Measurements from ENCODE around the gene SERPING1. TPM values are rescaled to one million over a fixed set of nuclear protein-coding genes. Genes with fewer than 3 reads are reported as not detected.
A peak's percentile ranks its signal among the peaks of the same experiment; 100 is the strongest.

The SERPING1 gene
- polyA plus RNA-seq (2013, experiment 1 of 2) = 52.6 TPM
- 71.0 TPM for polyA plus RNA-seq (2013, experiment 2 of 2)

- no peaks in the 10 kb centered on the region for H3K9me3 ChIP-seq (ENCODE audit: insufficient read depth, low read depth, low read length)
- H3K27ac ChIP-seq (ENCODE audit: low read depth, low read length) = peak within 1 kb of the TSS; percentile 90
- H3K4me1 ChIP-seq (ENCODE audit: insufficient read depth, low read length) = peaks cover 19% of the 10 kb centered on the region
- 3% methylated on average over 10 of the region's 10 CpGs for WGBS
- H3K27me3 ChIP-seq (ENCODE audit: insufficient read depth, low read length) = no peaks in the 10 kb centered on the region
- H3K36me3 ChIP-seq (ENCODE audit: insufficient read depth, low read length) = peaks cover 14% of the 10 kb centered on the region
- H3K9ac ChIP-seq (ENCODE audit: low read depth, low read length) = peak within 1 kb of the TSS; percentile 73
- H3K4me3 ChIP-seq (ENCODE audit: low read length) = peak within 1 kb of the TSS; percentile 56
These were observed at the start of gene SERPING1 for GRCh38 chr11:57597461-57597915. Gene SERPING1, plus strand, starts transcription at chr11:57597685. Its CDS starts 586 bp downstream, at chr11:57598271.

DNA sequence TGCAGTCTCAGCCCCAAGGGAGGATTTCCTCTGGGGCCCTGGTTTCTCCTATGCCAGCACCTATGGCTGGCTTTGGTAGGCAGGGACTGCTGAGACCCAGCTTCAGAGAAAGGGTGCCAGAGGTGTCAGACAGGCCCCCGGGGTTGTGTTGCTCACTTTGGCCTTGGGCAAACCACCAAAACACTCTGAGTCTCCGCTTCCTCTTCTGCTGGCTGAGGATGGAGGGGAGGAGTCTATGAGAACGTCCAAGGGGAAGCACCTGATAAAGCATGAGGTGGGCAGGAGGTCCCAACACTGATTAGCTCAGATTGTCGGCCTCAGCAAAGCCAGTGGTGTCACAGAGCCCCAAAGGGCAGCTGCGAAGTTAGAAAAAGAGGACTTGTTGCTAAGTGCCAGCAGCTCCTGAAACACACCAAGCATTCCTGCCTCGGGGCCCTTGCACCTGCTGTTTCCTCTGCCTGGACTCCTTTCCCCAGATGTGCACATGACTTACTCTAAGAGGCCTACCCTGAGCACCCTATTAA is 49.6 kb upstream of the SERPING1 start:
- Histone ChIP-seq H3K36me3 (ENCODE audit: insufficient read depth, low read length) (peaks cover 33% of the 10 kb centered on the region), H3K4me1 (ENCODE audit: insufficient read depth, low read length) (peaks cover 9% of the 10 kb centered on the region), H3K27me3 (ENCODE audit: insufficient read depth, low read length) (no peaks in the 10 kb centered on the region; the same call in 1 of the 2 replicates), H3K9me3 (ENCODE audit: insufficient read depth, low read depth, low read length) (no peaks in the 10 kb centered on the region), H3K9ac (ENCODE audit: low read depth, low read length) (no peak overlapping the region), H3K4me3 (ENCODE audit: low read length) (no peak overlapping the region), H3K27ac (ENCODE audit: low read depth, low read length) (no peak overlapping the region)
- WGBS = 86% methylated on average over 6 of the region's 6 CpGs

GRCh38 chr11:57549983-57550382 is 47.5 kb upstream of the SERPING1 start:
- WGBS = 91% methylated on average over 8 of the region's 8 CpGs
- Histone ChIP-seq H3K9me3 (ENCODE audit: insufficient read depth, low read depth, low read length) (no peaks in the 10 kb centered on the region), H3K4me1 (ENCODE audit: insufficient read depth, low read length) (no peaks in the 10 kb centered on the region)

GRCh38 chr11:57551941-57552340 is 45.5 kb upstream of the SERPING1 start:
- no peaks in the 10 kb centered on the region for H3K9me3 ChIP-seq (ENCODE audit: insufficient read depth, low read depth, low read length)
- H3K4me3 ChIP-seq (ENCODE audit: low read length) = no peak overlapping the region
- WGBS = 93% methylated on average over 4 of the region's 4 CpGs
- H3K27me3 ChIP-seq (ENCODE audit: insufficient read depth, low read length) = no peaks in the 10 kb centered on the region
- H3K9ac ChIP-seq (ENCODE audit: low read depth, low read length) = no peak overlapping the region
- H3K4me1 ChIP-seq (ENCODE audit: insufficient read depth, low read length) = no peaks in the 10 kb centered on the region; the same call in 1 of the 2 replicates
- no peak overlapping the region for H3K27ac ChIP-seq (ENCODE audit: low read depth, low read length)
- H3K36me3 ChIP-seq (ENCODE audit: insufficient read depth, low read length) = peaks cover 57% of the 10 kb centered on the region

More at GRCh38 chr11:57549983-57550382, 47.5 kb upstream of the SERPING1 start:
- Histone ChIP-seq H3K4me3 (ENCODE audit: low read length) (no peak overlapping the region), H3K9ac (ENCODE audit: low read depth, low read length) (no peak overlapping the region), H3K27ac (ENCODE audit: low read depth, low read length) (no peak overlapping the region), H3K27me3 (ENCODE audit: insufficient read depth, low read length) (no peaks in the 10 kb centered on the region), H3K36me3 (ENCODE audit: insufficient read depth, low read length) (peaks cover 49% of the 10 kb centered on the region)

- Histone ChIP-seq H3K27ac (ENCODE audit: low read depth, low read length) (no peak overlapping the region), H3K9me3 (ENCODE audit: insufficient read depth, low read depth, low read length) (no peaks in the 10 kb centered on the region), H3K27me3 (ENCODE audit: insufficient read depth, low read length) (no peaks in the 10 kb centered on the region), H3K4me1 (ENCODE audit: insufficient read depth, low read length) (no peaks in the 10 kb centered on the region; the same call in 1 of the 2 replicates), H3K4me3 (ENCODE audit: low read length) (no peak overlapping the region), H3K36me3 (ENCODE audit: insufficient read depth, low read length) (peaks cover 59% of the 10 kb centered on the region), H3K9ac (ENCODE audit: low read depth, low read length) (no peak overlapping the region)
- 86% methylated on average over 5 of the region's 5 CpGs for WGBS
These were observed 45.0 kb upstream of the SERPING1 start for GRCh38 chr11:57552479-57552878.

DNA sequence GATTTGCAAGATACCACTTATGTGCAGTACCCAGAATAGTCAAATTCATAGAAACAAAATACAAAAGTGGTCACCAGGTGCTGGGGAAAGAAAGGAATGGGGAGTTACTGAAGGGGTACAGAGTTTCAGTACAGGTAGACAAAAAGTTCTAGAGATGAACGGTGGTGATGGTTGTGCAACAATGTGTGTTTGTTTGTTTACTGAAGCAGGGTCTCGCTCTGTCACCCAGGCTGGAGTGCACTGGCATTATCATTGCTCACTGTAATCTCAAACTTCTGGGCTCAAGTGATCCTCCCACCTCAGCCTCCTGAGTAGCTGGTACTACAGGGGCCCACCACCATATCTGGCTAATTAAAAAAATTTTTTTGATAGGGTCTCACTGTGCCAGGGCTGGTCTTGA is 42.1 kb upstream of the SERPING1 start:
- WGBS = 94% methylated on average over 2 of the region's 2 CpGs
- Histone ChIP-seq H3K9ac (ENCODE audit: low read depth, low read length) (no peak overlapping the region), H3K4me3 (ENCODE audit: low read length) (no peak overlapping the region), H3K36me3 (ENCODE audit: insufficient read depth, low read length) (peaks cover 61% of the 10 kb centered on the region), H3K9me3 (ENCODE audit: insufficient read depth, low read depth, low read length) (no peaks in the 10 kb centered on the region), H3K4me1 (ENCODE audit: insufficient read depth, low read length) (no peaks in the 10 kb centered on the region; the same call in 1 of the 2 replicates), H3K27me3 (ENCODE audit: insufficient read depth, low read length) (no peaks in the 10 kb centered on the region), H3K27ac (ENCODE audit: low read depth, low read length) (no peak overlapping the region)

GRCh38 chr11:57556041-57556440 is 41.4 kb upstream of the SERPING1 start:
- Histone ChIP-seq H3K36me3 (ENCODE audit: insufficient read depth, low read length) (peaks cover 55% of the 10 kb centered on the region), H3K4me1 (ENCODE audit: insufficient read depth, low read length) (no peaks in the 10 kb centered on the region; the same call in 1 of the 2 replicates), H3K27ac (ENCODE audit: low read depth, low read length) (no peak overlapping the region), H3K9me3 (ENCODE audit: insufficient read depth, low read depth, low read length) (no peaks in the 10 kb centered on the region), H3K9ac (ENCODE audit: low read depth, low read length) (no peak overlapping the region), H3K4me3 (ENCODE audit: low read length) (no peak overlapping the region), H3K27me3 (ENCODE audit: insufficient read depth, low read length) (no peaks in the 10 kb centered on the region)
- WGBS = 91% methylated on average over 8 of the region's 8 CpGs

DNA sequence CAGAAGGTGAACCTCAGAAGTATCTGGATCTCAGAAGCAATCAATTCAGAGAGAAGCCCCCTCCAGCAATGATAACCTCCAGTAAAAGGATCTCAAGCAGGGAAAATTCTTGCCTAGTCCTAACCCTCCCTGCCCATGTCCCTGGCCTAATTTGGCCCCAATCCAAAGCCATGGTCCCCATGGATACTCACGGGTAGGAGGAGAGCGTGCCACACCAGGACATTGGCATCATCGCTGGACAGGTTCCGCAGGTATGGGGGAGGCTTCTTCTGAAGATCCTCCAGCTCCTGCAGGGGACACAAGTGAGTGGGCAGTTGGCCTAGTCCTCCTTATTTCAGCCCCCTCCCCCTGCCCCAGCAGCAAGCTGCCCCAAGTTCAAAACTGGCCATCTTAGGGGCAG is 37.3 kb upstream of the SERPING1 start:
- H3K9me3 ChIP-seq (ENCODE audit: insufficient read depth, low read depth, low read length) = no peaks in the 10 kb centered on the region
- H3K27me3 ChIP-seq (ENCODE audit: insufficient read depth, low read length) = no peaks in the 10 kb centered on the region
- H3K27ac ChIP-seq (ENCODE audit: low read depth, low read length) = no peak overlapping the region
- H3K4me1 ChIP-seq (ENCODE audit: insufficient read depth, low read length) = no peaks in the 10 kb centered on the region; the same call in 1 of the 2 replicates
- peaks cover 22% of the 10 kb centered on the region for H3K36me3 ChIP-seq (ENCODE audit: insufficient read depth, low read length)
- no peak overlapping the region for H3K4me3 ChIP-seq (ENCODE audit: low read length)
- WGBS = 96% methylated on average over 4 of the region's 4 CpGs
- no peak overlapping the region for H3K9ac ChIP-seq (ENCODE audit: low read depth, low read length)

DNA sequence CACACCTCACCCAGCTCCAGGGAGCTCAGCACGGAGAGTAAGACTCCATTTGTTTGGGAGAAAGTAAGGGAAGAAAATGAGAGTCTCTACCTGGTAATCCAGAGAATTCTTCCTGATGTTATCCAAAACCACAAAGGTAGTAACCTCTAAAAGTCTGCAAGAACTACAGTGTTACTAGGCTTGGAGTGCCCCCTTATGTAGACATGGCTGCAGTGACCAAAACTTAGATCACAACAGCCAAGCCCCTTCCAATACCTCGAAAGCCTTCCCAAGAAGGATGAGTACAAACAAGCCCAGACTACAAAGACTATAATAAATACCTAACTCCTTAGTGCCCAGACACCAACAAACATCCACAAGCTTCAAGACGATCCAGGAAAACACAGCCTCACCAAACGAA is 34.9 kb upstream of the SERPING1 start:
- Histone ChIP-seq H3K9me3 (ENCODE audit: insufficient read depth, low read depth, low read length) (no peaks in the 10 kb centered on the region), H3K27me3 (ENCODE audit: insufficient read depth, low read length) (no peaks in the 10 kb centered on the region), H3K4me1 (ENCODE audit: insufficient read depth, low read length) (peaks cover 10% of the 10 kb centered on the region), H3K4me3 (ENCODE audit: low read length) (no peak overlapping the region), H3K9ac (ENCODE audit: low read depth, low read length) (no peak overlapping the region), H3K36me3 (ENCODE audit: insufficient read depth, low read length) (peaks cover 14% of the 10 kb centered on the region), H3K27ac (ENCODE audit: low read depth, low read length) (no peak overlapping the region)
- 80% methylated on average over 4 of the region's 4 CpGs for WGBS

DNA sequence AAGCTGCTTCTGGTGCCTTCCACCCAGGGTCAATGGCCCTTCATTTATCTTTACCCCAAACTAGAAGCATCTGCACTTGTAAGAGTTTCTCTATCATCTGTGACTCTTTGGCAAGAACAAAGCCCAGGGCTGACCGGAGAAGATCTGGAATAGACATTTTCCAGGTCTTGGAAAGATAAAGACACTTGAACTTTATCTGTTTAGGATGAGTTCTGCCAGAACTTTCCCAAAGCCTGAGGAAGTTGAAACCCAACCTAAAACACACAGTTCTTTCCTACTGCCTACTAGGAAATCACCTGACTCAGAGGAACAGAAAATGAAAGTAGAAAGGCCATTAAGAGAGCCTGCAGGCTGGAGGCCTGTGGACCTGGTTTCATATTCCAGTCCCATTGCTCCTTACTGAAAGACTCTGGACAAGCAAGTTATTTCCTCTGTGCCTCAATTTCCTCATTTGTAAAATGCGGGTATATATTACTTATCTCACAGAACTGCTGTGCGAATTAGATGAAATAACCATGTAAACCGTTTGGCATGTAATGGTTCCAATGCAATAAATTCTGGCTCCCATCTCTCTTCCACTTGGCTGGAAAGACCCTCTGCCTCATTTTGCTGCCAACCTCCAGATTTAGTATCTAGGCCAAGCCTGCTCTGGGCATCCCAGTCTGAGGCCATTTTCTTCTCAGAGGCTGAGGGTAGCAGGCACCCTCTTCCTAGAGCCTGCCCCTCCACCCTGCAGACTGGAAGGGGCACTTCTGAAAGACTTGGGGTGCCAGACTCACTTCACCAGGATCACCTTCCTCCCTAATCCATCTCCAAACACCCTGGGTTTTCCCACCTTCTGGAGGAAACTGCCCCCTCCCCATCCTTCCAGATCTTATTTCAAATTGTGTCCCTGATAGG is 31.2 kb upstream of the SERPING1 start:
- Histone ChIP-seq H3K4me1 (ENCODE audit: insufficient read depth, low read length) (peaks cover 22% of the 10 kb centered on the region), H3K27ac (ENCODE audit: low read depth, low read length) (no peak overlapping the region), H3K27me3 (ENCODE audit: insufficient read depth, low read length) (no peaks in the 10 kb centered on the region), H3K4me3 (ENCODE audit: low read length) (peak overlapping the region; percentile 89), H3K36me3 (ENCODE audit: insufficient read depth, low read length) (no peaks in the 10 kb centered on the region), H3K9ac (ENCODE audit: low read depth, low read length) (no peak overlapping the region), H3K9me3 (ENCODE audit: insufficient read depth, low read depth, low read length) (no peaks in the 10 kb centered on the region)
- 96% methylated on average over 4 of the region's 4 CpGs for WGBS

- peaks cover 22% of the 10 kb centered on the region for H3K4me1 ChIP-seq (ENCODE audit: insufficient read depth, low read length)
- H3K9ac ChIP-seq (ENCODE audit: low read depth, low read length) = peak overlapping the region; percentile 76
- no peaks in the 10 kb centered on the region for H3K36me3 ChIP-seq (ENCODE audit: insufficient read depth, low read length)
- no peaks in the 10 kb centered on the region for H3K27me3 ChIP-seq (ENCODE audit: insufficient read depth, low read length)
- WGBS = 42% methylated on average over 14 of the region's 15 CpGs
- H3K4me3 ChIP-seq (ENCODE audit: low read length) = peak overlapping the region; percentile 89
- H3K27ac ChIP-seq (ENCODE audit: low read depth, low read length) = no peak overlapping the region
- H3K9me3 ChIP-seq (ENCODE audit: insufficient read depth, low read depth, low read length) = no peaks in the 10 kb centered on the region
These were observed 30.5 kb upstream of the SERPING1 start for GRCh38 chr11:57566905-57567514.

Measured in HUES64 (cell line).